Glutamatergic neuron (in vitro differentiated cells): Measurements from ENCODE around the gene RPL12. TPM values are rescaled to one million over a fixed set of nuclear protein-coding genes. Genes with fewer than 3 reads are reported as not detected.

ENCODE experiments used
- DNase-seq: peaks from one replicate; pipeline ENCODE4 v3.0.0; 2022
- H3K27ac Mint-ChIP-seq: one replicate; pipeline ENCODE4 v1.8.0; 2020; ENCODE audit warnings: mild to moderate bottlenecking, mixed read lengths, inconsistent platforms; ENCODE audit not compliant: unreplicated experiment
- H3K27me3 Mint-ChIP-seq: one replicate; pipeline ENCODE4 v1.8.0; 2020; ENCODE audit warnings: mild to moderate bottlenecking, moderate library complexity, mixed read lengths, inconsistent platforms; ENCODE audit not compliant: unreplicated experiment
- H3K36me3 Mint-ChIP-seq: one replicate; pipeline ENCODE4 v1.8.0; 2020; ENCODE audit warnings: mild to moderate bottlenecking, mixed read lengths, inconsistent platforms; ENCODE audit not compliant: unreplicated experiment
- H3K4me1 Mint-ChIP-seq: one replicate; pipeline ENCODE4 v1.8.0; 2020; ENCODE audit warnings: mild to moderate bottlenecking, low read depth, mixed read lengths, inconsistent platforms; ENCODE audit not compliant: unreplicated experiment
- H3K4me3 Mint-ChIP-seq: one replicate; pipeline ENCODE4 v1.8.0; 2020; ENCODE audit warnings: mild to moderate bottlenecking, mixed read lengths, inconsistent platforms; ENCODE audit not compliant: unreplicated experiment
- H3K9me3 Mint-ChIP-seq: one replicate; pipeline ENCODE4 v1.8.0; 2020; ENCODE audit warnings: mild to moderate bottlenecking, moderate library complexity, mixed read lengths, inconsistent platforms; ENCODE audit not compliant: unreplicated experiment
- total RNA-seq: library from RNA; stranded (reverse); fragmentation: NEBNext Ultra II Directional; extraction: Animal tissue kit (Norgen Biotek cat#: 25700); gene quantifications from one replicate; pipeline ENCODE4 v1.2.1, GENCODE V29; 2021; ENCODE audit not compliant: unreplicated experiment
- TF ChIP-seq, protein P1 (sequence below): fragments of 200-600 bp; sonication (generic); IDR thresholded peaks from one replicate; pipeline ENCODE4 v1.5.0; 2021; ENCODE audit not compliant: partially characterized antibody, unreplicated experiment

RPL12 gene
- total RNA-seq, 1 donor from 2014 or later = 475 TPM

DNA sequence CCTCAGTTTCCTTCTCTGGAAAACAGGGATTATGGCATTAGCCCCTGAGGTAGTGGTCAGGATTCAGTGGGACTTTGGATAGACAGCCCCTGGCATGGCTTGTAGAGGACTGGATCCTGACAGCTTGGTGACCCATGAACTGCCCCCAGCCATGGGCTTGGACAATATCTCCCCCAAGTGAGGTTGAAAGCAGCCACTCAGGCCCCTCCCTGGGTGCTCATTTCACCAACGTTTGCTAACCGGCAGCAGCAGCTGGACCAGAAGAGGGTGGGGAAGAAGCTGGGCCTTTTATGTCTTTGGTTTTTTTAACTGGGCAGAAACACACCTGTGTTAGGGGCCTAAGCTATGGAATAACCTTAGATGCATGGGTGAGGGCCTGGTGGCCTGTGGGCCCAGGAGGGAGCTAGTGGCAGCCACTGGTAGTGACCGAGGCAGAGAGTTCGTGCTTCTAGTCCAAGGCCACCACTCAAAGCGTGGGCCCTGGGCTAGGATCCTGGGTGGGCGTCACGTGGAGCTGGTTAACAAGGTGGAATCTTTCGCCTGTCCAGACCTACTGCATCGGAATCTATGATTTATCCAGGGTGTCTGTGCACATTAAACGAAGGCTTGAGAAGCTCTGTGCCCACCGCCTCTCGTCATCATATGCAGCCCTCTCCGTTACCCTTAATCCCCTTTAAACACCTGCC, 52.3 kb downstream of the RPL12 start:
- peaks cover 6% of the 10 kb centered on the region for H3K27me3 Mint-ChIP-seq
- DNase-seq = no peak
- TF ChIP-seq, protein P1, sequence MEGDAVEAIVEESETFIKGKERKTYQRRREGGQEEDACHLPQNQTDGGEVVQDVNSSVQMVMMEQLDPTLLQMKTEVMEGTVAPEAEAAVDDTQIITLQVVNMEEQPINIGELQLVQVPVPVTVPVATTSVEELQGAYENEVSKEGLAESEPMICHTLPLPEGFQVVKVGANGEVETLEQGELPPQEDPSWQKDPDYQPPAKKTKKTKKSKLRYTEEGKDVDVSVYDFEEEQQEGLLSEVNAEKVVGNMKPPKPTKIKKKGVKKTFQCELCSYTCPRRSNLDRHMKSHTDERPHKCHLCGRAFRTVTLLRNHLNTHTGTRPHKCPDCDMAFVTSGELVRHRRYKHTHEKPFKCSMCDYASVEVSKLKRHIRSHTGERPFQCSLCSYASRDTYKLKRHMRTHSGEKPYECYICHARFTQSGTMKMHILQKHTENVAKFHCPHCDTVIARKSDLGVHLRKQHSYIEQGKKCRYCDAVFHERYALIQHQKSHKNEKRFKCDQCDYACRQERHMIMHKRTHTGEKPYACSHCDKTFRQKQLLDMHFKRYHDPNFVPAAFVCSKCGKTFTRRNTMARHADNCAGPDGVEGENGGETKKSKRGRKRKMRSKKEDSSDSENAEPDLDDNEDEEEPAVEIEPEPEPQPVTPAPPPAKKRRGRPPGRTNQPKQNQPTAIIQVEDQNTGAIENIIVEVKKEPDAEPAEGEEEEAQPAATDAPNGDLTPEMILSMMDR = no peak
- peaks cover 2% of the 10 kb centered on the region for H3K4me1 Mint-ChIP-seq
- H3K4me3 Mint-ChIP-seq = peak overlapping the region; percentile 88
- H3K36me3 Mint-ChIP-seq = no peaks in the 10 kb centered on the region
- peaks cover 2% of the 10 kb centered on the region for H3K9me3 Mint-ChIP-seq
- H3K27ac Mint-ChIP-seq = no peak overlapping the region

DNA sequence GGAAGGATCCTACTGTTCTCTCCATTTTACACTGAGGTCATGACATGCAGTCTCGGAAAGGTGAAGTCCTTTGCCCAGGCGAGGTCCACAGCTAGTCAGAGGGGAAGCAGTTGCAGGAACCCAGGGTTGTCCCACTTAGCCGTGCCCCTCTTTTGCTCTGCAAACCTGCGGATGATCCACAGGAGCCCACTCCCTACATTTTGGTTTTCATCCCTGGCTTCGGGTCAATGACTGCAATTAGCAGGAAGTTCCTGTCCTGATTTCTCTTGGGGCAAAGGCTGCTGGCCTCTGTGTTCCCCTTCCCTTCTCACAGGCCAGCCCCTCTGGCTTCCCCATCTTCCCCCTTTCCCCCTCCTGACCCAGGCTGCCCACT, 52.9 kb downstream of the RPL12 start:
- peaks cover 2% of the 10 kb centered on the region for H3K4me1 Mint-ChIP-seq
- H3K9me3 Mint-ChIP-seq = peaks cover 2% of the 10 kb centered on the region
- no peaks in the 10 kb centered on the region for H3K36me3 Mint-ChIP-seq
- H3K27me3 Mint-ChIP-seq = peaks cover 6% of the 10 kb centered on the region
- no peak for DNase-seq
- H3K4me3 Mint-ChIP-seq = peak overlapping the region; percentile 88
- TF ChIP-seq, protein P1 = no peak
- H3K27ac Mint-ChIP-seq = peak overlapping the region; percentile 62

Other genes with a start within 250 kb of the RPL12 start
- 14.7 TPM for gene GARNL3, start 186.6 kb downstream of the RPL12 start, total RNA-seq
- 30.6 TPM for gene SLC2A8, start 54.2 kb downstream of the RPL12 start, total RNA-seq
- gene ZNF79, start 27.0 kb downstream of the RPL12 start, total RNA-seq = 10.0 TPM
- 38.0 TPM for gene LRSAM1, start 104 bp upstream of the RPL12 start, total RNA-seq
- 402 TPM for gene STXBP1, start 160.9 kb upstream of the RPL12 start, total RNA-seq